ENCODE data around the gene SYTL2. TPM values are rescaled to one million over a fixed set of nuclear protein-coding genes. Genes with fewer than 3 reads are reported as not detected.
"Not testable (repeated sequence)": the region's sequence is repeated elsewhere in the genome, so short reads cannot be mapped to it uniquely, and the experiment has no call there.

The SYTL2 gene
- total and polyA plus RNA-seq, 4 donors, result 2.6 to 27.4 (median 4.4) TPM

GRCh38 chr11:85656777-85657176, 154.2 kb downstream of the SYTL2 start:
- Histone ChIP-seq H3K4me3 (ENCODE audit: low read depth in 1 of 3, low read length in 3 of 3) (no peak overlapping the region), H3K27me3 (ENCODE audit: control insufficient read depth in 4 of 4, insufficient read depth in 4 of 4, low read length in 3 of 4) (no peaks in the 10 kb centered on the region), H3K36me3 (ENCODE audit: control insufficient read depth in 4 of 4, insufficient read depth in 3 of 4, low read depth in 1 of 4, low read length in 3 of 4) (peaks cover 1 to 38% (median 15%) of the 10 kb centered on the region in 4 donors), H3K27ac (ENCODE audit: low read depth in 1 of 2, low read length in 2 of 2) (no peak overlapping the region), H3K9ac (ENCODE audit: low read depth in 1 of 2, low read length in 2 of 2) (no peak overlapping the region), H3K4me1 (ENCODE audit: control insufficient read depth in 4 of 4, insufficient read depth in 4 of 4, low read length in 3 of 4) (peaks cover 0 to 13% (median 2%) of the 10 kb centered on the region in 4 donors), H3K9me3 (ENCODE audit: control insufficient read depth in 4 of 4, low read length in 3 of 4) (no peaks in the 10 kb centered on the region)
- no peak for DNase-seq (ENCODE audit: low spot score)
- WGBS, result 95% methylated on average over 1 of the region's 1 CpG
- no peak for TF ChIP-seq FOXA2 (IDR thresholded peaks at IDR 0.05)
- no peak for TF ChIP-seq YY1 (IDR thresholded peaks at IDR 0.05)
- TF ChIP-seq REST (IDR thresholded peaks at IDR 0.05), result no peak
- TF ChIP-seq SP1 (IDR thresholded peaks at IDR 0.05), result no peak
- no peak for TF ChIP-seq GABPA (IDR thresholded peaks at IDR 0.05 in 1 of 2, conservative IDR thresholded peaks at IDR 0.05 in 1 of 2)
- TF ChIP-seq HNF4A (conservative IDR thresholded peaks at IDR 0.05), result no peak
- no peak for TF ChIP-seq MAX (IDR thresholded peaks at IDR 0.05)
- no peak for TF ChIP-seq RAD21 (IDR thresholded peaks at IDR 0.05)
- no peak for TF ChIP-seq RXRA (IDR thresholded peaks at IDR 0.05)
- no peak for TF ChIP-seq JUND (IDR thresholded peaks at IDR 0.05)
- no peak for TF ChIP-seq FOXA1 (IDR thresholded peaks at IDR 0.05)
- TF ChIP-seq HNF4G (IDR thresholded peaks at IDR 0.05), result no peak
- TF ChIP-seq NR2F2 (IDR thresholded peaks at IDR 0.05), result no peak
- no peak for TF ChIP-seq ZBTB33 (IDR thresholded peaks at IDR 0.05)
- TF ChIP-seq CTCF (IDR thresholded peaks at IDR 0.05; ENCODE audit: low read depth, low read length, missing input control), result no peak
- TF ChIP-seq TAF1 (conservative IDR thresholded peaks at IDR 0.05), result no peak
- TF ChIP-seq ATF3 (IDR thresholded peaks at IDR 0.05), result no peak
- TF ChIP-seq EGR1 (IDR thresholded peaks at IDR 0.05; ENCODE audit: low read depth in 2 of 2), result no peak

- not testable (repeated sequence) for H3K4me3 ChIP-seq (ENCODE audit: low read depth in 1 of 3, low read length in 3 of 3); H3K27me3 ChIP-seq (ENCODE audit: control insufficient read depth in 4 of 4, insufficient read depth in 4 of 4, low read length in 3 of 4); DNase-seq (ENCODE audit: low spot score); H3K27ac ChIP-seq (ENCODE audit: low read depth in 1 of 2, low read length in 2 of 2); H3K4me1 ChIP-seq (ENCODE audit: control insufficient read depth in 4 of 4, insufficient read depth in 4 of 4, low read length in 3 of 4); H3K9me3 ChIP-seq (ENCODE audit: control insufficient read depth in 4 of 4, low read length in 3 of 4); H3K9ac ChIP-seq (ENCODE audit: low read depth in 1 of 2, low read length in 2 of 2)
- peaks cover 1 to 32% (median 11%) of the 10 kb centered on the region in 4 donors for H3K36me3 ChIP-seq (ENCODE audit: control insufficient read depth in 4 of 4, insufficient read depth in 3 of 4, low read depth in 1 of 4, low read length in 3 of 4)
- WGBS, result 92% methylated on average over 4 of the region's 4 CpGs
These were observed 156.6 kb downstream of the SYTL2 start for GRCh38 chr11:85654343-85654742.

Measured in liver (tissue), 9 donors.